ENCODE measurements around the gene RAB3B.
"Not testable (repeated sequence)": the region's sequence is repeated elsewhere in the genome, so short reads cannot be mapped to it uniquely, and the experiment has no call there.

The RAB3B gene

GRCh38 chr1:51988254-51988653 is 2.2 kb downstream of the RAB3B start:
- no peak for DNase-seq

- DNase-seq = no peak
Observed at GRCh38 chr1:51986718-51987117, 3.8 kb downstream of the RAB3B start.

GRCh38 chr1:51982161-51982560 is 8.3 kb downstream of the RAB3B start:
- DNase-seq = no peak

GRCh38 chr1:51981555-51981954 is 8.9 kb downstream of the RAB3B start:
- no peak for DNase-seq

- DNase-seq = no peak
Observed at GRCh38 chr1:51978099-51978498, 12.4 kb downstream of the RAB3B start.

- no peak for DNase-seq
Observed at GRCh38 chr1:51976846-51977602, 13.5 kb downstream of the RAB3B start.

- no peak for DNase-seq
Observed at GRCh38 chr1:51973587-51974474, 16.7 kb downstream of the RAB3B start.

- DNase-seq = no peak
Observed at GRCh38 chr1:51969038-51969705, 21.3 kb downstream of the RAB3B start.

- no peak for DNase-seq
Observed at GRCh38 chr1:51968632-51969031, 21.9 kb downstream of the RAB3B start.

GRCh38 chr1:51967213-51967791 is 23.2 kb downstream of the RAB3B start:
- not testable (repeated sequence) for DNase-seq

GRCh38 chr1:51966559-51966958 is 23.9 kb downstream of the RAB3B start:
- no peak for DNase-seq

GRCh38 chr1:51964309-51964696 is 26.2 kb downstream of the RAB3B start:
- no peak for DNase-seq

- no peak for DNase-seq
Observed at GRCh38 chr1:51963592-51964308, 26.8 kb downstream of the RAB3B start.

GRCh38 chr1:51962486-51963356 is 27.8 kb downstream of the RAB3B start:
- no peak for DNase-seq

GRCh38 chr1:51961954-51962353 is 28.5 kb downstream of the RAB3B start:
- DNase-seq = no peak

- DNase-seq = no peak
Observed at GRCh38 chr1:51961231-51961630, 29.3 kb downstream of the RAB3B start.

GRCh38 chr1:51960262-51960661 is 30.2 kb downstream of the RAB3B start:
- DNase-seq = no peak

- no peak for DNase-seq
Observed at GRCh38 chr1:51958824-51959223, 31.7 kb downstream of the RAB3B start.

GRCh38 chr1:51957618-51958017 is 32.9 kb downstream of the RAB3B start:
- no peak for DNase-seq

GRCh38 chr1:51956528-51957509 is 33.7 kb downstream of the RAB3B start:
- DNase-seq = no peak
